Smooth muscle cell (in vitro differentiated cells): ENCODE data around the gene FEV. TPM values are rescaled to one million over a fixed set of nuclear protein-coding genes. Genes with fewer than 3 reads are reported as not detected.

ENCODE experiments used
- DNase-seq: peaks from one replicate; lab custom pipeline; 2025; ENCODE audit not compliant: unreplicated experiment; lab: John Stamatoyannopoulos, UW
- H2AFZ ChIP-seq: fragments of 200-600 bp; sonication (generic); 2 replicates; pipeline ENCODE4 v1.6.0; 2016; ENCODE audit warnings: antibody characterized with exemption, low read depth, mild to moderate bottlenecking
- H3F3A ChIP-seq: fragments of 200-600 bp; sonication (generic); 2 replicates; pipeline ENCODE4 v1.6.0; 2017; ENCODE audit warnings: antibody characterized with exemption, low read depth
- H3K27ac ChIP-seq: fragments of 200-600 bp; sonication (generic); 2 replicates; pipeline ENCODE4 v1.5.1; 2016; ENCODE audit warnings: low read depth, mild to moderate bottlenecking
- H3K27me3 ChIP-seq: fragments of 200-600 bp; sonication (generic); 2 replicates; pipeline ENCODE4 v1.6.1; 2016; ENCODE audit warnings: low read depth, mild to moderate bottlenecking
- H3K36me3 ChIP-seq: fragments of 200-600 bp; sonication (generic); 2 replicates; pipeline ENCODE4 v1.5.1; 2016; ENCODE audit warnings: low read depth
- H3K4me1 ChIP-seq: fragments of 200-600 bp; sonication (generic); 2 replicates; pipeline ENCODE4 v1.5.1; 2016; ENCODE audit warnings: low read depth
- H3K4me2 ChIP-seq: fragments of 200-600 bp; sonication (generic); 2 replicates; pipeline ENCODE4 v1.6.0; 2016; ENCODE audit warnings: mild to moderate bottlenecking
- H3K4me3 ChIP-seq: fragments of 200-600 bp; sonication (generic); 2 replicates; pipeline ENCODE4 v1.5.1; 2016; ENCODE audit warnings: mild to moderate bottlenecking
- H3K79me2 ChIP-seq: fragments of 200-600 bp; sonication (generic); 2 replicates; pipeline ENCODE4 v1.6.0; 2016; ENCODE audit warnings: low read depth, mild to moderate bottlenecking
- H3K9ac ChIP-seq: fragments of 200-600 bp; sonication (generic); 2 replicates; pipeline ENCODE4 v1.6.0; 2016; ENCODE audit warnings: low read depth
- H3K9me3 ChIP-seq: fragments of 200-600 bp; sonication (generic); replicated peaks from 2 replicates; pipeline ENCODE4 v1.5.1; 2016; ENCODE audit warnings: low read depth
- H4K20me1 ChIP-seq: fragments of 200-600 bp; sonication (generic); 2 replicates; pipeline ENCODE4 v1.6.0; 2016; ENCODE audit warnings: low read depth
- WGBS: methylation state at CpG from one replicate; pipeline ENCODE4 v1.1.7; 2016; ENCODE audit warnings: low lambda C conversion rate; 5-methylcytosine and 5-hydroxymethylcytosine counted together
- polyA plus RNA-seq: library from polyadenylated mRNA; unstranded; fragments of >200 nt; fragmentation: Nextera tagmentation; extraction: Ambion mirVana; gene quantifications from 2 replicates; pipeline ENCODE4 v1.2.1, GENCODE V29; 2016
- total RNA-seq: library from RNA; depleted of rRNA; stranded (reverse); fragments of >200 nt; gene quantifications from 2 replicates; pipeline ENCODE4 v1.2.3, GENCODE V29; 2014
- TF ChIP-seq, protein P1 (sequence below): fragments of 200-600 bp; sonication (generic); IDR thresholded peaks from 2 replicates; pipeline ENCODE4 v1.5.1; 2017; ENCODE audit warnings: borderline replicate concordance, mild to moderate bottlenecking, antibody characterized with exemption; ENCODE audit not compliant: insufficient read depth, poor library complexity, severe bottlenecking

FEV gene
- total and polyA plus RNA-seq, 2 experiments from 2014 or later, result not detected

DNA sequence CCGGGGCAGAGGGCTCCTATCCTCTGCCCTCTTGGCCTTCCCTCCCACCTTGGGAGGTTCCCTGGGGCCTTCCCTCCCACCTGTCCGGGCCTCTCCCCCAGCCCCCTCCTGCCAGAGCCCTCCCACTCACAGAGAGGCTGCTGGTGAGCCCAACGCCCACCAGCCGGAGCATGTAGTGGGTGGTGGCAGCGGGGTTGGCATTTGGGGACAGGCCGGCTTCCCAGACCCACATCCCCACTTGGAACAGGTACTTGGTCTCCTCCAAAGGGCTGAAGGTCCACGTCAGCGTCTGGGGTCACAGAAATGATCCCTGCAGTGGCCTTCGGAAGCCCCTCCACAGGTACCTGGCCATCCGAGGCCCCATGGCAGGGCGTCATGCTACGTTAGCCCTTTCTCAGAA, 37.1 kb upstream of the FEV start:
- no peak for DNase-seq
- 90% methylated on average over 12 of the region's 12 CpGs for WGBS
- TF ChIP-seq, protein P1, sequence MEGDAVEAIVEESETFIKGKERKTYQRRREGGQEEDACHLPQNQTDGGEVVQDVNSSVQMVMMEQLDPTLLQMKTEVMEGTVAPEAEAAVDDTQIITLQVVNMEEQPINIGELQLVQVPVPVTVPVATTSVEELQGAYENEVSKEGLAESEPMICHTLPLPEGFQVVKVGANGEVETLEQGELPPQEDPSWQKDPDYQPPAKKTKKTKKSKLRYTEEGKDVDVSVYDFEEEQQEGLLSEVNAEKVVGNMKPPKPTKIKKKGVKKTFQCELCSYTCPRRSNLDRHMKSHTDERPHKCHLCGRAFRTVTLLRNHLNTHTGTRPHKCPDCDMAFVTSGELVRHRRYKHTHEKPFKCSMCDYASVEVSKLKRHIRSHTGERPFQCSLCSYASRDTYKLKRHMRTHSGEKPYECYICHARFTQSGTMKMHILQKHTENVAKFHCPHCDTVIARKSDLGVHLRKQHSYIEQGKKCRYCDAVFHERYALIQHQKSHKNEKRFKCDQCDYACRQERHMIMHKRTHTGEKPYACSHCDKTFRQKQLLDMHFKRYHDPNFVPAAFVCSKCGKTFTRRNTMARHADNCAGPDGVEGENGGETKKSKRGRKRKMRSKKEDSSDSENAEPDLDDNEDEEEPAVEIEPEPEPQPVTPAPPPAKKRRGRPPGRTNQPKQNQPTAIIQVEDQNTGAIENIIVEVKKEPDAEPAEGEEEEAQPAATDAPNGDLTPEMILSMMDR, result no peak

DNA sequence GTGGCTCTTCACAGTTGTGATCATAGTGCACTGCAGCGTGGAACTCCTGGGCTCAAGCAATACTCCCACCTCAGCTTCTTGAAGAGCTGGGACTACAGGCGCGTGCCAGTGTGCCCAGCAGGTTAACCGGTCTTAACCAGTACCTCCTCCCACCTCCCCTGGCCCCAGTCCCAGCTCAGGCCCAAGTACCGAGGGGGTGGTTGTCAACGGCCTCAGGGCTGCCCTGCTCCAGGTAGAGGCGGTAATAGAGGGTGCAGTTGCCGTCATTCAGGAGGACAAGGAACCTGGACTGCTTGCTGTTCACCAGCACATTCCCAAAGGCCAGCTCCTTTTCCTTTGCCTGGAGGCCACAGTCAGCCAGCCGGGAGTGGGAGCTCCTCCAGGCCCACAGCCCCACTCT, 36.6 kb upstream of the FEV start:
- H3K27ac ChIP-seq, result no peak overlapping the region
- H3K36me3 ChIP-seq, result no peaks in the 10 kb centered on the region
- no peaks in the 10 kb centered on the region for H3F3A ChIP-seq
- no peak overlapping the region for H3K9ac ChIP-seq
- WGBS, result 88% methylated on average over 9 of the region's 9 CpGs
- H3K4me3 ChIP-seq, result no peak overlapping the region
- no peak for DNase-seq
- H3K9me3 ChIP-seq, result no peaks in the 10 kb centered on the region
- TF ChIP-seq, protein P1, result no peak
- no peaks in the 10 kb centered on the region for H4K20me1 ChIP-seq
- no peaks in the 10 kb centered on the region for H3K4me1 ChIP-seq
- H2AFZ ChIP-seq, result no peak overlapping the region
- H3K27me3 ChIP-seq, result peaks cover 31% of the 10 kb centered on the region
- no peaks in the 10 kb centered on the region for H3K79me2 ChIP-seq
- H3K4me2 ChIP-seq, result no peak overlapping the region

More for the DNA sequence above, 37.1 kb upstream of the FEV start:
- Histone ChIP-seq H3K9ac (no peak overlapping the region), H3F3A (no peaks in the 10 kb centered on the region), H3K27ac (no peak overlapping the region), H3K9me3 (no peaks in the 10 kb centered on the region), H3K79me2 (no peaks in the 10 kb centered on the region), H3K4me2 (no peak overlapping the region), H3K36me3 (no peaks in the 10 kb centered on the region), H4K20me1 (no peaks in the 10 kb centered on the region), H3K4me1 (no peaks in the 10 kb centered on the region), H3K27me3 (peaks cover 31% of the 10 kb centered on the region), H2AFZ (no peak overlapping the region), H3K4me3 (no peak overlapping the region)

DNA sequence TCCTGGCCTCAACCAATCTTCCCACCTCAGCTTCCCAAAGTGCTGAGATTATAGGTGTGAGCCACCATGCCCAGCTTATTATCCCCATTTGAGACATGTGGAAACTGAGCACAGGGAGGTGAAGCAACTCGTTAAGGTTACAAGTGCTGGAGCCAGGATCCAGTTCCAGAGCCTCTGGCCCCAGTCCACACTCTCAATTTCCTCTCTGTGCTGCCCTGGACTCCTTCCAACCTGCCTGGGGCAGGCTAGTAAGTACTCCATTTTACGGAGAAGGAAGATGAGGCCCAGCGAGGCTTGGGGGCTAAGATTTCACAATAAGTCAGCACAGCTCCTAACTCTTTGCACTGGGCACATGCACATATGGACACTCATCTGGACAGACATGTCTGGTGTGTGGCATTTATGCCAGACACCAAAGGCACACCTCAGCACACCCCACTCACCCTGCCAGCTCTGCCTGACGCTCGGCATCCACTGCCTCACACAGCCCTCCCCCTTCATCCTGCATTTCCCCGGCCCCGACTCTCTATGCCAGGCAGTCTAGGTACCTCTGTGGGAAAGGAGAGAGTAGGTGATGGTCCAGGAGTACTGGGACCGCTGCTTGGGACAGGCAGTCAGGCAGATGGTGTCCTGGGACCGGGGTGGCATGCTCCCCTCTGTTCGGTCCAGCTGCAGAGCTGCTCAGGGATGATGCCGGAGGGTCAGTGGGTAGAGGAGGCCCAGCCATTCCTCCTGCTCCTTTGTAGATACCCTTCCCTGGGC, 35.8 kb upstream of the FEV start:
- Histone ChIP-seq H3K27ac (no peak overlapping the region), H4K20me1 (no peaks in the 10 kb centered on the region), H3K4me1 (no peaks in the 10 kb centered on the region), H2AFZ (no peak overlapping the region), H3K27me3 (peaks cover 26% of the 10 kb centered on the region), H3K9ac (no peak overlapping the region), H3F3A (no peaks in the 10 kb centered on the region), H3K4me2 (no peak overlapping the region), H3K9me3 (no peaks in the 10 kb centered on the region), H3K79me2 (no peaks in the 10 kb centered on the region), H3K36me3 (no peaks in the 10 kb centered on the region), H3K4me3 (no peak overlapping the region)
- 87% methylated on average over 11 of the region's 11 CpGs for WGBS
- no peak for DNase-seq
- TF ChIP-seq, protein P1, result no peak

DNA sequence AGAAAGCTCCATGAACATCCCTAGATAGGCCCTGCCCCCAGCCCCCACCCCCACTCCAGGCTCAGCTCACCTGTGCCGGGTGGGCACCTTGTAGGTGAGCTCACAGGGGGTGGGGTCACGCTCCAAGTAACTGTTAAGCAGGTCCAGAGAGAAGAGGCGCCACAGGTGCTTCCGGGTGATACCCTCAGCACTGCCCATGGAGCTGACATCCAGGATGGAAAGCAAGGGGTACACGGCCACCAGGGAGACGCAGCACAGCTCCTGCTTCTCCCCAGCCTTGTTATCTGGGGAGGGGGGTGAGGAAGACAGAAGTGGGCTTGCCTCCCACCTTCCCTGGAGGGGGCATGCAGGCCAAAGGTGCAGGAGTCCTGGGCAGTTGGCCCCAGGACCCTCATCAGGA, 34.5 kb upstream of the FEV start:
- H3K4me2 ChIP-seq, result no peak overlapping the region
- TF ChIP-seq, protein P1, result no peak
- H3F3A ChIP-seq, result no peaks in the 10 kb centered on the region
- H3K27ac ChIP-seq, result no peak overlapping the region
- peaks cover 26% of the 10 kb centered on the region for H3K27me3 ChIP-seq
- no peak for DNase-seq
- H3K4me1 ChIP-seq, result no peaks in the 10 kb centered on the region
- H3K9ac ChIP-seq, result no peak overlapping the region
- no peak overlapping the region for H3K4me3 ChIP-seq
- WGBS, result 86% methylated on average over 6 of the region's 6 CpGs
- H4K20me1 ChIP-seq, result no peaks in the 10 kb centered on the region
- H2AFZ ChIP-seq, result no peak overlapping the region
- H3K9me3 ChIP-seq, result no peaks in the 10 kb centered on the region
- no peaks in the 10 kb centered on the region for H3K36me3 ChIP-seq
- no peaks in the 10 kb centered on the region for H3K79me2 ChIP-seq
